Activated T-cell treated with anti-CD3 and anti-CD28 coated beads for 48 hours (primary cell): Measurements from ENCODE around the gene TNFRSF6B.
A peak's percentile ranks its signal among the peaks of the same experiment; 100 is the strongest.
"Not testable (repeated sequence)": the region's sequence is repeated elsewhere in the genome, so short reads cannot be mapped to it uniquely, and the experiment has no call there.

Experiments
- DNase-seq: peaks from one replicate; pipeline ENCODE4 v3.0.0-alpha.2; 2020; ENCODE audit warnings: low read depth

The TNFRSF6B gene

GRCh38 chr20:63708301-63709148, 12.1 kb downstream of the TNFRSF6B start:
- no peak for DNase-seq

GRCh38 chr20:63709149-63709527, 12.7 kb downstream of the TNFRSF6B start:
- DNase-seq = no peak

GRCh38 chr20:63711085-63711645, 14.7 kb downstream of the TNFRSF6B start:
- no peak for DNase-seq

- no peak for DNase-seq
Measured at GRCh38 chr20:63712191-63712590, 15.7 kb downstream of the TNFRSF6B start.

- DNase-seq = no peak
Measured at GRCh38 chr20:63714858-63715257, 18.4 kb downstream of the TNFRSF6B start.

- DNase-seq = no peak
Measured at GRCh38 chr20:63718996-63719395, 22.5 kb downstream of the TNFRSF6B start.

- not testable (repeated sequence) for DNase-seq
Measured at GRCh38 chr20:63722967-63723622, 26.6 kb downstream of the TNFRSF6B start.

GRCh38 chr20:63730189-63730733, 33.8 kb downstream of the TNFRSF6B start:
- not testable (repeated sequence) for DNase-seq

GRCh38 chr20:63731410-63731809, 35.0 kb downstream of the TNFRSF6B start:
- no peak for DNase-seq

- DNase-seq = no peak
Measured at GRCh38 chr20:63732118-63733095, 36.0 kb downstream of the TNFRSF6B start.

- DNase-seq = no peak
Measured at GRCh38 chr20:63733117-63733516, 36.7 kb downstream of the TNFRSF6B start.

- DNase-seq = no peak
Measured at GRCh38 chr20:63733579-63734081, 37.2 kb downstream of the TNFRSF6B start.

GRCh38 chr20:63734111-63734945, 37.9 kb downstream of the TNFRSF6B start:
- no peak for DNase-seq

GRCh38 chr20:63734946-63735858, 38.8 kb downstream of the TNFRSF6B start:
- no peak for DNase-seq

- peak; percentile 57 for DNase-seq
Measured at GRCh38 chr20:63735859-63736718, 39.6 kb downstream of the TNFRSF6B start, which contains the start of gene LIME1. Gene LIME1 (plus strand): TSS chr20:63736664. CDS start chr20:63737550, 886 bp downstream.

GRCh38 chr20:63736893-63737694, 40.6 kb downstream of the TNFRSF6B start:
- DNase-seq = peak; percentile 34

- no peak for DNase-seq
Measured at GRCh38 chr20:63737695-63737944, 41.2 kb downstream of the TNFRSF6B start.
